Progenitor cell of endocrine pancreas (in vitro differentiated cells): ENCODE results near the gene LDLRAD1. TPM values are rescaled to one million over a fixed set of nuclear protein-coding genes. Genes with fewer than 3 reads are reported as not detected.

Experiments used
- DNase-seq: peaks from one replicate; pipeline ENCODE4 v3.0.0; 2021; ENCODE audit warnings: low spot score; ENCODE audit not compliant: unreplicated experiment
- H3K27ac Mint-ChIP-seq: 2 replicates; pipeline ENCODE4 v1.8.0; 2021; ENCODE audit warnings: mild to moderate bottlenecking, moderate library complexity, mixed read lengths
- H3K27me3 Mint-ChIP-seq: 2 replicates; pipeline ENCODE4 v1.8.0; 2021; ENCODE audit warnings: mixed read lengths
- H3K36me3 Mint-ChIP-seq: 2 replicates; pipeline ENCODE4 v1.8.0; 2022; ENCODE audit warnings: mixed read lengths; ENCODE audit not compliant: insufficient read depth
- H3K4me1 Mint-ChIP-seq: 2 replicates; pipeline ENCODE4 v1.8.0; 2021; ENCODE audit warnings: low read depth, mixed read lengths
- H3K4me3 Mint-ChIP-seq: 2 replicates; pipeline ENCODE4 v1.8.0; 2021; ENCODE audit warnings: low read depth, mild to moderate bottlenecking, moderate library complexity, mixed read lengths
- H3K9me3 Mint-ChIP-seq: 2 replicates; pipeline ENCODE4 v1.8.0; 2021; ENCODE audit warnings: low read depth, mixed read lengths
- total RNA-seq: library from RNA; stranded (reverse); gene quantifications from 2 replicates; pipeline ENCODE4 v1.2.1, GENCODE V29; 2021
- TF ChIP-seq, protein P1 (sequence below): fragments of 200-600 bp; sonication (generic); IDR thresholded peaks from one replicate; pipeline ENCODE4 v1.5.0; 2021; ENCODE audit warnings: antibody characterized with exemption, mild to moderate bottlenecking; ENCODE audit not compliant: unreplicated experiment

LDLRAD1 gene
- total RNA-seq, 1 donor from 2014 or later, result 0.84 TPM

DNA sequence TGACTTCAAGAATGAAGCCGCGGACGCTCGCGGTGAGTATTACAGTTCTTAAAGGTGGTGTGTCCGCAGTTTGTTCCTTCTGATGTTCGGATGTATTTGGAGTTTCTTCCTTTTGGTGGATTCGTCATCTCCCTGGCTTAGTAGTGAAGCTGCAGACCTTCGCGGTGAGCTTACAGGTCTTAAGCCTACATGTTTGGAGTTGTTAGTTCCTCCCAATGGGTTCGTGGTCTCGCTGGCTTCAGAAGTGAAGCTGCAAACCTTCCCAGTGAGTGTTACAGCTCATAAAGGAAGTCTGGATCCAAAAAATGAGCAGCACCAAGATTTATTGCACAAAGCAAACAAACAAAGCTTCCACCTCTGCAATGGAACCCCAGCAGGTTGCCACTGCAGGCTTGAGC lies 14.7 kb downstream of the LDLRAD1 start:
- H3K36me3 Mint-ChIP-seq, result no peaks in the 10 kb centered on the region
- H3K4me3 Mint-ChIP-seq, result no peak overlapping the region
- H3K27ac Mint-ChIP-seq, result no peak overlapping the region
- DNase-seq, result no peak
- peaks cover 14% of the 10 kb centered on the region for H3K4me1 Mint-ChIP-seq
- TF ChIP-seq, protein P1, sequence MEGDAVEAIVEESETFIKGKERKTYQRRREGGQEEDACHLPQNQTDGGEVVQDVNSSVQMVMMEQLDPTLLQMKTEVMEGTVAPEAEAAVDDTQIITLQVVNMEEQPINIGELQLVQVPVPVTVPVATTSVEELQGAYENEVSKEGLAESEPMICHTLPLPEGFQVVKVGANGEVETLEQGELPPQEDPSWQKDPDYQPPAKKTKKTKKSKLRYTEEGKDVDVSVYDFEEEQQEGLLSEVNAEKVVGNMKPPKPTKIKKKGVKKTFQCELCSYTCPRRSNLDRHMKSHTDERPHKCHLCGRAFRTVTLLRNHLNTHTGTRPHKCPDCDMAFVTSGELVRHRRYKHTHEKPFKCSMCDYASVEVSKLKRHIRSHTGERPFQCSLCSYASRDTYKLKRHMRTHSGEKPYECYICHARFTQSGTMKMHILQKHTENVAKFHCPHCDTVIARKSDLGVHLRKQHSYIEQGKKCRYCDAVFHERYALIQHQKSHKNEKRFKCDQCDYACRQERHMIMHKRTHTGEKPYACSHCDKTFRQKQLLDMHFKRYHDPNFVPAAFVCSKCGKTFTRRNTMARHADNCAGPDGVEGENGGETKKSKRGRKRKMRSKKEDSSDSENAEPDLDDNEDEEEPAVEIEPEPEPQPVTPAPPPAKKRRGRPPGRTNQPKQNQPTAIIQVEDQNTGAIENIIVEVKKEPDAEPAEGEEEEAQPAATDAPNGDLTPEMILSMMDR, result no peak
- peaks cover 7% of the 10 kb centered on the region for H3K9me3 Mint-ChIP-seq
- H3K27me3 Mint-ChIP-seq, result no peaks in the 10 kb centered on the region

GRCh38 chr1:54002544-54003248 lies 15.3 kb downstream of the LDLRAD1 start:
- Mint-ChIP-seq H3K27me3 (no peaks in the 10 kb centered on the region), H3K27ac (no peak overlapping the region), H3K9me3 (peaks cover 7% of the 10 kb centered on the region), H3K4me1 (peaks cover 14% of the 10 kb centered on the region), H3K36me3 (no peaks in the 10 kb centered on the region), H3K4me3 (no peak overlapping the region)
- DNase-seq, result no peak
- TF ChIP-seq, protein P1, result no peak

DNA sequence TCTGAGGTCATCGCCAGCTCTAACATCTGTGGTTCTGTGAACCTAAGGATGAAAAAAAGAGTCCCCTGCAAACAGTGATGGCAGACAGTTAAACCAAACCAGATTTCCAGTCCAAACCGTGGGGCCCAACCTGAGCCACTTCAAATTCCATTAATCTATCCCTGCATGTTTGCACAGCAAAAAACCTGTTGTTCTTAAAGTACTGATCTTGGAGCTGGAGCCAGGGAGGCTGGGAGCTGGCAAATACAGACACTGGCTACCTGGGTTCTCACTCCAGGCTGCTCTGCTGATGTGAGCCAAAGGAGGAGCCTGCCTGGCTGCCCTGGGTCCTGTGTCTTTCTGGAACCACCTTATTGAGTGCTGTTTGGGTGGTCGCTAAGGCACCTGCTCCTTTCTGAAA lies 16.4 kb downstream of the LDLRAD1 start:
- H3K4me1 Mint-ChIP-seq, result peaks cover 14% of the 10 kb centered on the region
- no peaks in the 10 kb centered on the region for H3K27me3 Mint-ChIP-seq
- no peak overlapping the region for H3K4me3 Mint-ChIP-seq
- peak overlapping the region; percentile 64 for H3K27ac Mint-ChIP-seq
- H3K9me3 Mint-ChIP-seq, result peaks cover 7% of the 10 kb centered on the region
- TF ChIP-seq, protein P1, result no peak
- no peaks in the 10 kb centered on the region for H3K36me3 Mint-ChIP-seq
- DNase-seq, result no peak

- Mint-ChIP-seq H3K4me1 (peaks cover 14% of the 10 kb centered on the region), H3K27ac (peak overlapping the region; percentile 7), H3K36me3 (no peaks in the 10 kb centered on the region), H3K9me3 (peaks cover 4% of the 10 kb centered on the region), H3K4me3 (no peak overlapping the region), H3K27me3 (no peaks in the 10 kb centered on the region)
- TF ChIP-seq, protein P1, result no peak
- DNase-seq, result no peak
Observed at GRCh38 chr1:53999920-54000319, 18.1 kb downstream of the LDLRAD1 start.

GRCh38 chr1:53998223-53998622 lies 19.8 kb downstream of the LDLRAD1 start:
- no peak overlapping the region for H3K4me3 Mint-ChIP-seq
- H3K9me3 Mint-ChIP-seq, result peaks cover 4% of the 10 kb centered on the region
- H3K4me1 Mint-ChIP-seq, result peaks cover 14% of the 10 kb centered on the region

More at GRCh38 chr1:53998223-53998622, 19.8 kb downstream of the LDLRAD1 start:
- no peaks in the 10 kb centered on the region for H3K27me3 Mint-ChIP-seq
- H3K36me3 Mint-ChIP-seq, result no peaks in the 10 kb centered on the region
- TF ChIP-seq, protein P1, result no peak
- H3K27ac Mint-ChIP-seq, result no peak overlapping the region
- DNase-seq, result no peak
